Peyer's patch (tissue), 4 donors: ENCODE results near the gene VAV3. TPM values are rescaled to one million over a fixed set of nuclear protein-coding genes. Genes with fewer than 3 reads are reported as not detected.

Experiments used
- DNase-seq, 3 donors: peaks; one replicate each; pipeline ENCODE4 v3.0.0-alpha.2; 2017 to 2019
- H3K27ac ChIP-seq, 4 donors: fragments of 200-600 bp; sonication (generic); one replicate each; pipeline ENCODE4 v1.5.1; 2016 to 2019
- H3K27me3 ChIP-seq, 2 donors: fragments of 200-600 bp; sonication (generic); one replicate each; pipeline ENCODE4 v1.5.1; 2019
- H3K36me3 ChIP-seq, 3 donors: fragments of 200-600 bp; sonication (generic); one replicate each; pipeline ENCODE4 v1.5.1; 2016 to 2019
- H3K4me1 ChIP-seq, 4 donors: fragments of 200-600 bp; sonication (generic); one replicate each; pipeline ENCODE4 v1.5.1; 2016 to 2019
- H3K4me3 ChIP-seq, 4 donors: fragments of 200-600 bp; sonication (generic); 1 replicate in 3 of 4; 2 replicates in 1 of 4; pipeline ENCODE4 v1.5.1; 2016 to 2019; ENCODE audit warnings: mild to moderate bottlenecking in 1 of 4
- H3K9me3 ChIP-seq, 4 donors: fragments of 200-600 bp; sonication (generic); one replicate each; pipeline ENCODE4 v1.5.1; 2016 to 2019; ENCODE audit warnings: mild to moderate bottlenecking in 1 of 4
- POLR2A ChIP-seq, 2 donors: fragments of 450-650 bp; IDR thresholded peaks; one replicate each; pipeline ENCODE4 v1.5.1; 2017; ENCODE audit warnings: antibody characterized with exemption in 2 of 2, mild to moderate bottlenecking in 2 of 2, moderate library complexity in 2 of 2
- total RNA-seq, 4 donors: library from RNA; depleted of rRNA; stranded (reverse); fragments of >200 nt; gene quantifications; one replicate each; pipeline ENCODE4 v1.1.0, GENCODE V29; 2016
- TF ChIP-seq, protein P1 (sequence below), 6 experiments: fragments of 450-650 bp in 4 of 6; fragments of 200-600 bp in 2 of 6; sonication (generic) in 1 of 6; IDR thresholded peaks; one replicate each; pipeline ENCODE4 v1.5.1; 2017 to 2019; ENCODE audit warnings: antibody characterized with exemption in 6 of 6, mild to moderate bottlenecking in 3 of 6, moderate library complexity in 1 of 6

Gene VAV3
- total RNA-seq, 4 donors from 2014 or later = 32.1 to 60.9 (median 41.5) TPM

DNA sequence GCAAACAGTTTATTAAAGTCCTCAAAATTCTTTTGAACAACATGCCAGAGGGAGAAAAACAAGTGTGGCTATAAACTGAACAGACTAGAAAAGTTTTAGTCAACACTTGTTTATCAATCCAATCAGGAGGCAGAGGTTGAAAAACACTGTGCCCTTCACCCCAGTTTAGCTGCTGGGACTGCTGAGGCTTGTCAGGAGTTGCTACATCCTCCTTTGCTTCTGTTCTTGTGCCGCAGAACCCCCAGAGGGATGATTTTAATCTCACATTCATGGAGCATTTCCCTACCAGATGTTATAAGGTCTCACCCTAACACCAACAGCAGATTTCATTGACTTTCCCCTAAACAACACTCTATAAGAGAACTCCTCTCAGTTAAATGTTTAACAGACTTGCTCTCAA, 321.2 kb downstream of the VAV3 start:
- no peak overlapping the region for H3K27ac ChIP-seq
- TF ChIP-seq POLR2A (IDR thresholded peaks at IDR 0.05) = no peak
- TF ChIP-seq, protein P1, sequence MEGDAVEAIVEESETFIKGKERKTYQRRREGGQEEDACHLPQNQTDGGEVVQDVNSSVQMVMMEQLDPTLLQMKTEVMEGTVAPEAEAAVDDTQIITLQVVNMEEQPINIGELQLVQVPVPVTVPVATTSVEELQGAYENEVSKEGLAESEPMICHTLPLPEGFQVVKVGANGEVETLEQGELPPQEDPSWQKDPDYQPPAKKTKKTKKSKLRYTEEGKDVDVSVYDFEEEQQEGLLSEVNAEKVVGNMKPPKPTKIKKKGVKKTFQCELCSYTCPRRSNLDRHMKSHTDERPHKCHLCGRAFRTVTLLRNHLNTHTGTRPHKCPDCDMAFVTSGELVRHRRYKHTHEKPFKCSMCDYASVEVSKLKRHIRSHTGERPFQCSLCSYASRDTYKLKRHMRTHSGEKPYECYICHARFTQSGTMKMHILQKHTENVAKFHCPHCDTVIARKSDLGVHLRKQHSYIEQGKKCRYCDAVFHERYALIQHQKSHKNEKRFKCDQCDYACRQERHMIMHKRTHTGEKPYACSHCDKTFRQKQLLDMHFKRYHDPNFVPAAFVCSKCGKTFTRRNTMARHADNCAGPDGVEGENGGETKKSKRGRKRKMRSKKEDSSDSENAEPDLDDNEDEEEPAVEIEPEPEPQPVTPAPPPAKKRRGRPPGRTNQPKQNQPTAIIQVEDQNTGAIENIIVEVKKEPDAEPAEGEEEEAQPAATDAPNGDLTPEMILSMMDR (IDR thresholded peaks at IDR 0.05) = no peak
- H3K9me3 ChIP-seq = no peaks in the 10 kb centered on the region
- no peak overlapping the region for H3K4me3 ChIP-seq
- H3K36me3 ChIP-seq = no peaks in the 10 kb centered on the region
- no peaks in the 10 kb centered on the region for H3K27me3 ChIP-seq
- no peak for DNase-seq
- H3K4me1 ChIP-seq = no peaks in the 10 kb centered on the region

DNA sequence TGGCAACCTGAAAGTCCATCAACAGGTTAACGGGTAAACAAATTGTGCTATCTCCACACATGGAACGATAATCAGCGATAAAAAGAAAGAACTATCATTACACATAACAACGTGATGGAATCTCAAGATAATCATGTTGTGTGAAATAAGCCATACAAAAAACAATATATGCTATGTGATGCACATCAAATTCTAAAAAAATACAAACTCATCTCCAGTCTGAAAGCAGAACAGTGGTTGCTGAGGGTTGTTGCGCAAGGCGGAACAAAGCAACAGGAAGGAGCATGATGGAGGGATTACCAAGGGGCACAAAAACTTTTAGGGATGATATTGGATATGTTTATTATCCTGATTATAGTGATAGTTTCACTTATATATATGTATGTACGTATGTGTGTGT, 324.8 kb downstream of the VAV3 start:
- no peaks in the 10 kb centered on the region for H3K36me3 ChIP-seq
- no peaks in the 10 kb centered on the region for H3K27me3 ChIP-seq
- H3K4me3 ChIP-seq = no peak overlapping the region
- no peak overlapping the region for H3K27ac ChIP-seq
- no peaks in the 10 kb centered on the region for H3K4me1 ChIP-seq
- no peaks in the 10 kb centered on the region for H3K9me3 ChIP-seq
- TF ChIP-seq POLR2A (IDR thresholded peaks at IDR 0.05) = no peak
- TF ChIP-seq, protein P1 (IDR thresholded peaks at IDR 0.05) = no peak
- DNase-seq = no peak

DNA sequence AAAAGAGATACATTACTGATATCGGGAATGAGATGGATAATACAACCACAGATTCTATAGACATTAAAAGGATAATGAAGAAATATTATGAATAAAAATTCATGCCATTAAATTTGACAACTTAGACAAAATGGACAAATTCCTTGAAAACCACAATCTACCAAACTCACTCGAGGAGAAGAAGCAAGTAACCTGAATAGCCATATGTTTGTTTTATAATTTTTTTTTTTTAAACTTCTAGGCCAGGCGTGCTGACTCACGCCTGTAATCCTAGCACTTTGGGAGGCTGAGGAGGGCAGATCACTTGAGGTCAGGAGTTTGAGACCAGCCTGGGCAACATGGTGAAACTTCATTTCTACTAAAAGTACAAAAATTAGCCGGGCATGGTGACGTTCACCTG, 327.9 kb downstream of the VAV3 start:
- no peaks in the 10 kb centered on the region for H3K4me1 ChIP-seq
- no peak for TF ChIP-seq POLR2A (IDR thresholded peaks at IDR 0.05)
- TF ChIP-seq, protein P1 (IDR thresholded peaks at IDR 0.05) = no peak
- no peak for DNase-seq
- no peaks in the 10 kb centered on the region for H3K9me3 ChIP-seq
- no peak overlapping the region for H3K27ac ChIP-seq
- H3K27me3 ChIP-seq = no peaks in the 10 kb centered on the region
- no peaks in the 10 kb centered on the region for H3K36me3 ChIP-seq
- no peak overlapping the region for H3K4me3 ChIP-seq

DNA sequence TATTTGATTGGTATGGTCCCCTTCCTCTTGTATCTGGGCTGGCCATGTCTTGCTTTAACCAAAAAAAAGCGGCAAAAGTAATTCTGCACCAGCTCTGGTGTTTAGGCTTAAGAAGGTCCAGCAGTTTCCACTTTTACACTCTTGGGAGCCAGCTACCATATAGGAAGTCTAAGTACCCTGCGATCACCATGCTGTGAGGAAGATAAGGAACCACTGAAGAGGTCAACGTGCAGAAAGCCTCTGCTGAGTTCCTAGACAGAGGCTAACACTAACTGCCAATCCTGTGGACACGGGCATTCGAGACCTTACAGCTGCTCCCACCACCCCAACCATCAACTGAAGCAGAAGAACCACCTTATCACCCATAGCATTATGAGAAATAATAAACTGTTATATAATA, 331.4 kb downstream of the VAV3 start:
- no peaks in the 10 kb centered on the region for H3K27me3 ChIP-seq
- H3K27ac ChIP-seq = no peak overlapping the region
- no peaks in the 10 kb centered on the region for H3K36me3 ChIP-seq
- TF ChIP-seq POLR2A (IDR thresholded peaks at IDR 0.05) = no peak
- TF ChIP-seq, protein P1 (IDR thresholded peaks at IDR 0.05) = no peak
- DNase-seq = no peak
- H3K4me1 ChIP-seq = no peaks in the 10 kb centered on the region
- H3K4me3 ChIP-seq = no peak overlapping the region
- H3K9me3 ChIP-seq = no peaks in the 10 kb centered on the region

DNA sequence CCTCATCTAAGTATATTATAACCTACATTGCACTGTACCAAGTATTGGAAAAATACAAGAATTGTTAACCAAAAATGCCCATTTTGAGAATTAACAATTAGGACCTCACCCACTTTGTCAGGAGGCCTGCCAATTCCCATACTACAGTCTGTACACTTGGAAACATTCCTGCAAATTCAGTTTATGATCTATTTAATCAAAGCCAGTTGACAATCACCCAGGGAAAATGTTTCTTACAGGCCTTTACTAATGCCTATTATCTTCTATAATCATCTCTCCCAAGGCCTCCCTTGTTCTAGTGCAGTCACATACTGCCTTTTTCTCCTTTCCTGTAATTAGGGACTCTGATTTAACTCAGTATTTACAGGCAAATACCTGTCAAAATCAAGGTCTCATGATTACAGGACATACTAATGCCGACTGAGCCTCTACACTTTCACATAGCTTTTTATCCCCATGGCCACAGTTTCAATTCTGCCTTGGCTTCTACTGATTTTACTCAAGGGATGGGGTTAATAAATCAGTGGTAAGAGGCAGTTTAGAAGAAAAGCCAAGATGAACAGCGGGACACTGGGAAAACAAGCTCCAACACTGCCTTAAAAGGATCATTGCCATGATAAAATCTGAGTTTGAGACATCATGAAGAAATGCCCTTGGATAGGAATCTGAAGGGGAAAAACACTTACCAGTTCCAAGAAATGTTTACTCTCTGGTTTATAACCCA, 338.7 kb downstream of the VAV3 start:
- DNase-seq = no peak
- H3K27ac ChIP-seq = peak overlapping the region in 1 of 4 donors; percentile 9

More for the DNA sequence above, 338.7 kb downstream of the VAV3 start:
- H3K4me1 ChIP-seq = no peaks in the 10 kb centered on the region
- no peaks in the 10 kb centered on the region for H3K27me3 ChIP-seq
- no peak for TF ChIP-seq POLR2A (IDR thresholded peaks at IDR 0.05)
- TF ChIP-seq, protein P1 (IDR thresholded peaks at IDR 0.05) = no peak
- H3K36me3 ChIP-seq = no peaks in the 10 kb centered on the region
- no peaks in the 10 kb centered on the region for H3K9me3 ChIP-seq
- H3K4me3 ChIP-seq = no peak overlapping the region
